Activated T-helper 17 cell treated with anti-CD3 and anti-CD28 coated beads, Interleukin-2, amount 50 U/mL, for 72 hours (primary cell): ENCODE results near the gene LIN7B. TPM values are rescaled to one million over a fixed set of nuclear protein-coding genes. Genes with fewer than 3 reads are reported as not detected.

Experiments used
- ATAC-seq: fragments of 150-1000 bp; cut with Tn5 transposase; replicated peaks from 2 replicates; pipeline ENCODE4 v1.10.0; 2021; ENCODE audit warnings: mild to moderate bottlenecking, moderate library complexity
- H3K27ac Mint-ChIP-seq: one replicate; pipeline ENCODE4 v1.8.0; 2022; ENCODE audit warnings: mixed read lengths
- H3K27me3 Mint-ChIP-seq: one replicate; pipeline ENCODE4 v1.8.0; 2022; ENCODE audit warnings: mixed read lengths
- H3K36me3 Mint-ChIP-seq: one replicate; pipeline ENCODE4 v1.8.0; 2022; ENCODE audit warnings: low read depth, mild to moderate bottlenecking, mixed read lengths
- H3K4me1 Mint-ChIP-seq: one replicate; pipeline ENCODE4 v1.8.0; 2022; ENCODE audit warnings: mixed read lengths
- H3K4me3 Mint-ChIP-seq: one replicate; pipeline ENCODE4 v1.8.0; 2022; ENCODE audit warnings: mild to moderate bottlenecking, mixed read lengths
- H3K9me3 Mint-ChIP-seq: one replicate; pipeline ENCODE4 v1.8.0; 2022; ENCODE audit warnings: mixed read lengths
- total RNA-seq, 2 donors: library from RNA; stranded (reverse); gene quantifications; one replicate each; pipeline ENCODE4 v1.2.3, GENCODE V29; 2022

LIN7B gene
- total RNA-seq, 2 donors from 2014 or later = 4.1 to 4.7 TPM

DNA sequence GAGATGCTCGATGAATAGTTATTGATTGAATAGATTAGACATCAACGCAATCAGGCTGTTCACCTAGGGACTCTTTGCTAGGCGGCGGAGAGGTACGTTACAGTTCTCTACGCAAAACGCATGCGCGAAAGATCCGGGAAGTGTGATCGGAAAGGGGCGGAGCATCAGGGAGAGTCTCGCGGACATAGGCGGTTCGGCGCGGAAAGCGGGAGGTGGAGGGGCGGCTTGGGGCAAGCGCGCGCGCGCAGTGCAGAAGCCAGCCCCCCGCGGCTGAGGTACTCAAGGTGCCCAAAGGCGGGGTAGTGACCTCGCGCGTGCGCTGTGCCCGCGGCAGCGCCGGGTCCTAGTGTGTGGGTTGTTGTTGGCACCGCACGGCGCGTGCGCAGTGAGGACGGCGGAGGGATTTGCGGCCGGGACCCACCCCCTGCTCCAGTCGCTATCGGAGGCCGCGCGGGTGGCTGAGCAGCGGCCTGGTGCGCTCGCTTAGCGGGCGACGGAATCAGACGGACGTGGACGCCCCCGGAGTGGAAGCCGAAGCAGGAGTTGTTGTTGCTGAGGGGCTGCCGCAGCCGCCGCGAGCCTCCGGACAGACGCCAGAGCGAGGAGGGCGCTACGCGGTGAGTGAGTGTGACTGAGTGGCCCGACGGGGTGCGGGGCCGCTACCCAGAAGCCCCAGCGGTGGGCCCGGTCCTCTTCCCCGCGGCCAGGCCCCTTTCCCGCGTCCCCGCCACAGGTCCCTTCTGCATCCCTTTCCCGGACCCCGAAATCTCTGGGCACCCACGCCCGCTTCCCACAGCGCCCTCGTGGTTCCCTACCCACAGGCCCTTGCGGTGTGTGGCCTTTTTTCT is 28.9 kb upstream of the LIN7B start, which contains the start of gene SNRNP70:
SNRNP70 (plus strand) TSS at position 432 of the 848 bp plus-strand sequence. CDS start 964 bp downstream, outside the sequence.
- peaks cover 20% of the 10 kb centered on the region for H3K4me1 Mint-ChIP-seq
- H3K9me3 Mint-ChIP-seq = no peaks in the 10 kb centered on the region
- H3K27ac Mint-ChIP-seq = peak within 1 kb of the TSS; percentile 99
- ATAC-seq = peak; percentile 97
- peaks cover 5% of the 10 kb centered on the region for H3K27me3 Mint-ChIP-seq
- H3K4me3 Mint-ChIP-seq = peak within 1 kb of the TSS; percentile 92
- peaks cover 52% of the 10 kb centered on the region for H3K36me3 Mint-ChIP-seq

DNA sequence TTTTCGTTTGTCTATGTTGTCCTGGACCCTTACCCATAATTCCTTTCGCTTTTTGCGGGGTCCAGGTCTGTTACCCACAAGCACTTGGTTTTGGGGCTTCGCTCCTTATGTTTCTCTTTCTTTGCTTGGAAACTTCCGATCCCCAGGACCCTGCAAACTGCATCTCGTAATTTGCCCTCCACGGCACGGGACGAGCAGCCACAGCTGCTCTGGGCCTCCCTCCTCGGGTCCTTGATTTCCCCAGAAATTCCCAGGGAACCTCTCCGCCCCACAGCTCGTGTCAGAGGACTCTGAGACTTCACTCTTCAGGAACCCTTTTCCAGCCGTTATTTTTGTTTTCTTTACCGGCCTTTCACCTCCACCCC is 28.3 kb upstream of the LIN7B start:
- ATAC-seq = no peak
- Mint-ChIP-seq H3K27me3 (peaks cover 4% of the 10 kb centered on the region), H3K4me3 (peak overlapping the region; percentile 92), H3K9me3 (no peaks in the 10 kb centered on the region), H3K4me1 (peaks cover 26% of the 10 kb centered on the region), H3K36me3 (peaks cover 58% of the 10 kb centered on the region), H3K27ac (peak overlapping the region; percentile 99)

DNA sequence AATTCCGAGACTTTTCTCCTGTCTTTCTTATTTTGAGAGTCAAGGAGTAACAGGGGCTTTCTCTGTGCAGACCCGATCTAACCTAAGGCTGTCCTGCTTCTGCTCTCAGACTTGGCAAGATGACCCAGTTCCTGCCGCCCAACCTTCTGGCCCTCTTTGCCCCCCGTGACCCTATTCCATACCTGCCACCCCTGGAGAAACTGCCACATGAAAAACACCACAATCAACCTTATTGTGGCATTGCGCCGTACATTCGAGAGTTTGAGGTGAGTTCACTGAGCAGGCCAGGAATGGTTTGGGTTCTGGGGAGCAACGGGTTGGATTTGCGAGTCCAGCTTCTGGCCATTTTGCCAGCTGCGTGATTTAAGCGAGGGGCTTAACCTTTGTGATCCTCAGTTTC is 27.9 kb upstream of the LIN7B start:
- peaks cover 30% of the 10 kb centered on the region for H3K4me1 Mint-ChIP-seq
- H3K27ac Mint-ChIP-seq = peak overlapping the region; percentile 99
- H3K4me3 Mint-ChIP-seq = peak overlapping the region; percentile 92
- H3K36me3 Mint-ChIP-seq = peaks cover 63% of the 10 kb centered on the region
- no peaks in the 10 kb centered on the region for H3K9me3 Mint-ChIP-seq
- H3K27me3 Mint-ChIP-seq = peaks cover 3% of the 10 kb centered on the region
- no peak for ATAC-seq

DNA sequence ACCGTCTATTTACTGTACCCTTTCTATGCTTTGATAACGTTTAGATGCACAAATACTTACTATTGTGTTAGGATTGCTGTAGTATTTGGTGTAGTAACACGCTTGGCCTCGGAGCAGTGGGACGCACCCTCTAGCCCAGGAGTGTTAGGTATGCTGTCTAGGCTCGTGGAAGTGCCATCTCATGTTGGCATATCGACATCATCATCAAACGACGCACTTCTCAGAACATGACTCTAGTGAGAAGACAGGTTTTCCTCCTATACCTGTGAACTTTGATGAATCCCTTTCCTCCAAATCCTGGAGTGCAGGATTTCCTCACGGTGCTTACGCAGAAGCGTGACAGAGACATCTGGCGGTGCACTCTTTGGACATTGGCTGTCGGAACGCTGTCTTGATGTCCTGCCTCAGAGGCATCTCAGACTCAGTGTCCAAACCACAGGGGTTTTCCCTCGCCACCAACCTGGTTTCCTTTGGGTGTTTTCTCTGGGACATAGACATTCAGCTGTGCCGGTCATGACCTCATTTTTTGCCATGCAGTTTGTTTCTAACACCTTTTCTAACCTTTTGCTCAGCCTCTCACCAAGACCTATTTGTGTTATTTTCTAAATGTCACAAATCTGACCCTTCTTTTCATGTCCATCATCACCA is 22.7 kb upstream of the LIN7B start:
- H3K27ac Mint-ChIP-seq = peak overlapping the region; percentile 72
- peaks cover 94% of the 10 kb centered on the region for H3K36me3 Mint-ChIP-seq

DNA sequence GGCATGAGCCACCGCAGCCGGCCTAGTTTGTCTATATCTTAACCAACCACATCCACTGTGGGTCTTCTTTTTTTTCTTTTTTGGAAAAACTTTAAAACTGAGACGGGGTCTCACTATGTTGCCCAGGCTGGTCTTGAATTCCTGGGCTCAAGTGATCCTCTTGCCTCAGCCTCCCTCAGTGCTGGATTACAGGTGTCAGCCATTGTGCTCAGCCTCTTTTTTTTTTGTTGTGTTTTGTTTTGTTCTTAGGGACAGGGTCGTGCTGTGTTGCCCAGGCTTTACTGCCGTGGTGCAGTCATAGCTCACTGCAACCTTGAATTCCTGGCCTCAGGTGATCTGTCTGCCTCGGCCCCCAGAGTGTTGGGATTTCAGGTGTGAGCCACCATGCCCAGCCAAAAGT is 21.5 kb upstream of the LIN7B start:
- Mint-ChIP-seq H3K27ac (no peak overlapping the region), H3K27me3 (no peaks in the 10 kb centered on the region), H3K4me3 (no peak overlapping the region), H3K4me1 (peaks cover 20% of the 10 kb centered on the region), H3K36me3 (peaks cover 94% of the 10 kb centered on the region), H3K9me3 (no peaks in the 10 kb centered on the region)
- ATAC-seq = no peak

More for the DNA sequence above, 22.7 kb upstream of the LIN7B start:
- H3K4me3 Mint-ChIP-seq = peak overlapping the region; percentile 18
- H3K9me3 Mint-ChIP-seq = no peaks in the 10 kb centered on the region
- H3K27me3 Mint-ChIP-seq = no peaks in the 10 kb centered on the region
- peaks cover 28% of the 10 kb centered on the region for H3K4me1 Mint-ChIP-seq
- ATAC-seq = peak; percentile 79

DNA sequence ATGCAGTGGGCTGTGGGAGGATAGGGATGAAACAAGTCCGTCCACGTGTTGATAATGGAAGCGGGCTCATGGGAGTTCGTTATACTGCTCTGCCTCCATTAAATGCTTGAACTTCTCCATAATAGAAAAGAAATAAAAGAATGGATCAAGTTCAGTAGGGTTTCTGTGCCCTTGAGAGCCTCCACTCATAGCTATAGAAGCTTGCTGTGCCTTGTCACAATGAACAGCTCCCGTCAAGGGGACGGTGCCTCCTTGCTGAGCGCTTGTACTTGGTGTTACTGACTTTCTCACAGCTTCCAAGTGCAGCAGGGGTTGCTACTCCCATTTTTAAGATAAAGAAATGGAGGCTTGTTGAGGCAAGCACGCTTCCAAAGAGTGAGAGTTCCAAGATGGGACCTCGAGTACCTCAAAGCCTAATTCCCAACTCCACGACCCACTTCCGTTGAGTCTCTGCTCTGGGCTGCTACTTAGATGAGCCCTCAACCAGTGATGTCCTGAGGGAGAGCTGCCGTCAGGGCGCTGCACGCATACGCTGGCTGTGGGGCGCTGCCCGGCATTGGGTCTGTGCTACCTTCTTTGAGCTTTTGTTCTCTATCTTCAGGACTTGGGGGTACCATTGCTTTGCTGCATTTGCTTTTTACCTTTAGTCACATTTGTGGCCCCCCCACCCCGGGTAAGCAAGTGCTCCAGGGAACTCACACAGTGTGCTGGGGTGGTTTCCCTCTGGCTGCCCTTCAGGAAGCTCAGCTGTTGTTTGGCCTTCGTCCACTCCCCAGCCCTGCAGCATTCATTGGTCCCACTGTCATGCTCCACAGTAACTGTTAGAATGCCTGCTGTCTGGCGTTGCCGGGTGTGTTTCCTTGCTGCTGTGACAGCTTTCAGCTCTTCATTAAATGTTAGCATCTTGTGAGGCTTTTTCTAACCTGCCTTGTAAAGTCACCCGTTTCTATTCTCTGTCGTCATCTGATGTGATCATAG is 19.4 kb upstream of the LIN7B start:
- no peak for ATAC-seq
- Mint-ChIP-seq H3K9me3 (no peaks in the 10 kb centered on the region), H3K27me3 (no peaks in the 10 kb centered on the region), H3K4me1 (peaks cover 20% of the 10 kb centered on the region), H3K36me3 (peaks cover 95% of the 10 kb centered on the region), H3K4me3 (no peak overlapping the region), H3K27ac (no peak overlapping the region)

DNA sequence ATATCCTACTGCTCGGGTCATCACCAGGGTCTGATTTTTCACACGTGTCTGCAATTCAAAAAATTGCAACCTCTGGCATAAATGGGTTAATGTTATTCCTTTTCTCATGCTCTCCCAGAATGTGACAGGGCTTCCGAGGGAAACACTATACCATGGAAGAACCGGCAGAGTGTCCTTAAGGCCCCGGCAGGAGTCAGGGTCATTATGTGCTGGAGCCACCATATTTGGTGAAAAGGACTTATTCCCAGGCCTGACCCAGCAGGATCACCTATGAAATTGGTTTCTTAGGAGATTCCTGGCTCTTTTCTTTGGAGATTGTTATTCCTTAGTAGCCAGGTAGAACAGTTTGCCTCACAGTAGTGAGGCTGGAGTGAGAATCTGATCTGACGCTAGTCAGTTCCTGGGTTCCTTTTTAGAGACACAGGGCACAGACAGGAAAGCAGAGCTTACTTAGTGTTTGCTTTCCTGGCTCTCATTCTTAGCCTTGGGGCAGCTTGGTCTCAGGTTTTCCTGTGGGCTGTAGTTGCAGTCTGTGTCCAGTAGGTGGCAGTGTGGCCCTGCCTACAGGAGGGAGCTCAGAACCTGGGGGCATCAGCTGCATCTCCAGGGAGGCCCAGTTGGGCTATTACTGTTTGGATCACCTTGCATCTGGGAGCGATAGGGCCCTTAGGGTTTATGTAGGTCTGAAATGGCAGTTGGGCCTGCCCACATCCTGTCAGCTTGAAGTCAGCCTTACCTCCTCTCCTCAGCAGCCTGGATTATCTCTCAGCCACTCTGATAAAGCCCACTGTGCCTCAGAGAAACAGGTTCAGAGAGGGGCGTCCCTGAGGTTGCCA is 16.5 kb upstream of the LIN7B start:
- Mint-ChIP-seq H3K4me1 (peaks cover 4% of the 10 kb centered on the region), H3K9me3 (no peaks in the 10 kb centered on the region), H3K27me3 (no peaks in the 10 kb centered on the region), H3K27ac (no peak overlapping the region), H3K36me3 (peaks cover 89% of the 10 kb centered on the region), H3K4me3 (no peak overlapping the region)
- peak; percentile 81 for ATAC-seq

DNA sequence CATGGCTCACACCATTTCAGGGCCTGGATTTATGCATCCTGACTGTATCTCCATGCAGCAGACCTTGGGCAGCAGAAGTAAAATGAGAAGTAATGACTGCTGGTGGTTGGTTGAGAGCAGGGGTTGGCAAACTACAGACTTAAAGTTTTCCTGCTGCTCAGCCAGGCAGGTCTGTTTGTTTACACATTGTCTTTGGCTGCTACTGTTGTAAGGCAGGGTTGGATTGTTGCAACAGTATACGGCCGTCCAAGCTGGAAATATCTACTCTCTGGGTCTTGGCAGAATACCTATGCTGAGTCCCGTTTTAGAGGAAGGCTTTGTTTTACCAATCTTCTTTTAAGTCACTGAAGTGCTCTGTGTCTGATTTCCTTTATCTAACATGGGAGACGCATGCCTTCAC is 15.4 kb upstream of the LIN7B start:
- H3K27ac Mint-ChIP-seq = no peak overlapping the region
- peaks cover 4% of the 10 kb centered on the region for H3K4me1 Mint-ChIP-seq
- no peaks in the 10 kb centered on the region for H3K27me3 Mint-ChIP-seq
- peaks cover 89% of the 10 kb centered on the region for H3K36me3 Mint-ChIP-seq
- no peak overlapping the region for H3K4me3 Mint-ChIP-seq
- no peaks in the 10 kb centered on the region for H3K9me3 Mint-ChIP-seq
- no peak for ATAC-seq

DNA sequence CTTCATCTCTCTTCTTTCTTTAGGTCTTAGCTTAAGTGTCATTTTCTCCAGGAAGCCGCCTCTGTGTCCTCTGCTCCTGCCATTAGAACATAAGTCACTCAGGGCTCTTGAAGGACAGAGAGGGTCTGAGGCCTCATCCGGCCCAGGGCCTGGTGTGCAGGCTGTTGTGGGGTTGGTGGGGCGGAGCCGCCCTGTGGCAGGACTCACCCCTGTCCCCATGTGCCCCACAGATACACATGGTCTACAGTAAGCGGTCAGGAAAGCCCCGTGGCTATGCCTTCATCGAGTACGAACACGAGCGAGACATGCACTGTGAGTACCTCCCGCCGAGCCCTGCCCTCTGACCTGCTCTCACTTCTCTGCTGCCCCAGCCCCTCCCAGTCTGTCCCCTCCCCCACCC is 13.0 kb upstream of the LIN7B start:
- peaks cover 10% of the 10 kb centered on the region for H3K4me1 Mint-ChIP-seq
- no peak overlapping the region for H3K4me3 Mint-ChIP-seq
- H3K9me3 Mint-ChIP-seq = no peaks in the 10 kb centered on the region
- H3K27me3 Mint-ChIP-seq = no peaks in the 10 kb centered on the region
- ATAC-seq = no peak
- peaks cover 87% of the 10 kb centered on the region for H3K36me3 Mint-ChIP-seq
- H3K27ac Mint-ChIP-seq = no peak overlapping the region

DNA sequence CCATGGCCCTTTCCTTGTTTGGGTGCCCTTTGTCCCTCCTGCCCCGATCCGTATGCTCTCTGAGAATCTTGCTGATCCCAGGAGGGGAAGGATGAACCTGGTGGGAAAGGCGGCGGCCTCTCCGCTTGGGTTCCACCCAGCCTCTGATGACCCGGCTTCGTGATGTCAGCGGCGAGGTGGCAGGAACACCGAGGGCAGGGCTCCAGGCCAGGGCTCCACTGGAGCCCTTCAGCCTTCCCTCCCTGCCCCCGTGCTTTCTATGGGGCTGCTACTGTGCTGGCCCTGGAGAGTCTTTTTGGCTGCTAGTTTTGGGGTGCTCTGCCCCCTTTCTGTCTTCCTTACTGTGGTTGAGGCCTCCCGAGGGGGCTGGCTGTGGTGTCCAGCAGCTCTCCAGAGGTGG is 11.9 kb upstream of the LIN7B start:
- no peak overlapping the region for H3K27ac Mint-ChIP-seq
- peaks cover 87% of the 10 kb centered on the region for H3K36me3 Mint-ChIP-seq
- H3K4me3 Mint-ChIP-seq = no peak overlapping the region
- no peaks in the 10 kb centered on the region for H3K9me3 Mint-ChIP-seq
- peaks cover 14% of the 10 kb centered on the region for H3K4me1 Mint-ChIP-seq
- no peak for ATAC-seq
- no peaks in the 10 kb centered on the region for H3K27me3 Mint-ChIP-seq

DNA sequence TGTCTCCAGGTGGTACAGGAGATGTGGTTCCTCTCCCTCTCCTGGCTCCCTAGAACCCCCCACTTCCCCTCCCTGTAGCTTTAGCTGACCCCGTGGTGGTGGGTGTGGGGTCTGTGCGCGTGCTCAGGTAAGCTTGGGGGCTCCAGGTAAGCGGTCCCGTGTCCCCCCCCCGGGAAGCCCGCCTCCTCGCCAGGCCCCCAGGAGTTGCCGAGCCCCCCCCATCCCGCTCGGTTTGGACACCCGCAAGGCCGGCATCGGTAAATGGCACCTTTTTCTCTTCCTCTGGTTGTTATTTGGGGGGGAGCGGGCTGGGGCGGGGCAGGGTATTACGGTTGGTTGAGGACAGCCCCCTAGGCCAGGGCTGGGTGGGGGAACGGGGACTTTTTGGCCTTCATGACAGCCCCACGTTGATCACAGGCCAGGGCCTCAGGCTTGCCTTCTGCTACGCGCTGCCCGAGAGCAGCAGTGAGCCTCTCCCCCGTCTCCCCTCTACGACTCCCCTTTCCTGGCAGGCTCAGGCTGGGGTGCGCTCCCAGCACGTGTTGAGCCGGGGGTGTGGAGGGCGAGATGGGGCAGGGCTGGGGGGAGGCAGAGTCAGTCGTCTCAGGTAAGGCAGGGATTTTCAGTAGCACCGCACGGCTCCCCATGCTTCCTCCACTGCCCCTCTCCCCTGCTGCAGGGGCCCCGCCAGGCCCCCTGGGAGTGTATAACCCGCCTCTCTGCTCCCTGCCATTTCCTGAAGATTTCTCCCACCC is 10.7 kb upstream of the LIN7B start:
- Mint-ChIP-seq H3K9me3 (no peaks in the 10 kb centered on the region), H3K4me3 (no peak overlapping the region), H3K4me1 (peaks cover 14% of the 10 kb centered on the region), H3K27ac (no peak overlapping the region), H3K36me3 (peaks cover 84% of the 10 kb centered on the region), H3K27me3 (no peaks in the 10 kb centered on the region)
- ATAC-seq = no peak

DNA sequence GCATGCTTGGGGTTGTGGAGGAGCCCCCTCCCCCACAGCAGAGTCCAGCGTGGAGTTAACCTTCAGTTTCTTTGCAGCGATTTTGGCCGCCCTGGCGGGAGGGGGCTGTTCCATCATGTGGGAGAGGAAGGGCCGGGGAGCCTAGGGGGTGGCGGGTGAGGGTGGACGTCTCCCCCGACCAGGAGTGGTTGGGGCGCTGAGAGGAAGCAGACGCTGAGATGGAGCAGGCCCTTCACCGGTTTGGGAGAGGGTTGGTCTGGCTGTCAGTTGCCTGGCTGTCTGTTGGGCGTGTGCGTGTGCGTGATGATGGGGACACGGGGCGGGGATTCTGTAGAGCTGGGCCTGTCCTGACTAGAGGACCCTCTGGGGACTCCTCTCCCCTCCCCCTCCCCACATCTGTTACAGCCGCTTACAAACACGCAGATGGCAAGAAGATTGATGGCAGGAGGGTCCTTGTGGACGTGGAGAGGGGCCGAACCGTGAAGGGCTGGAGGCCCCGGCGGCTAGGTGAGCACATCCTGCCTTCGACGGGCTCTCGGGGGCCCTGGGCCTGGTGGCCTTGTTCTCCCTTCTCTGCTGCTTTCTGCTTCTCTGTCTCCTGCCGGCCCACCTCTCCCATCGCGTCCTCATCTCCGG is 9.8 kb upstream of the LIN7B start:
- Mint-ChIP-seq H3K9me3 (no peaks in the 10 kb centered on the region), H3K36me3 (peaks cover 84% of the 10 kb centered on the region), H3K27me3 (no peaks in the 10 kb centered on the region), H3K27ac (peak overlapping the region; percentile 54), H3K4me1 (peaks cover 20% of the 10 kb centered on the region), H3K4me3 (no peak overlapping the region)
- ATAC-seq = no peak
